HG03432 (cell line): ENCODE results near the gene NRP2.
A peak's percentile ranks its signal among the peaks of the same experiment; 100 is the strongest.

Source experiments
- ATAC-seq: cut with Tn5 transposase; IDR thresholded peaks from one replicate; pipeline ENCODE4 v1.9.1; 2021; ENCODE audit warnings: mild to moderate bottlenecking, moderate library complexity; ENCODE audit not compliant: unreplicated experiment

The NRP2 gene

DNA sequence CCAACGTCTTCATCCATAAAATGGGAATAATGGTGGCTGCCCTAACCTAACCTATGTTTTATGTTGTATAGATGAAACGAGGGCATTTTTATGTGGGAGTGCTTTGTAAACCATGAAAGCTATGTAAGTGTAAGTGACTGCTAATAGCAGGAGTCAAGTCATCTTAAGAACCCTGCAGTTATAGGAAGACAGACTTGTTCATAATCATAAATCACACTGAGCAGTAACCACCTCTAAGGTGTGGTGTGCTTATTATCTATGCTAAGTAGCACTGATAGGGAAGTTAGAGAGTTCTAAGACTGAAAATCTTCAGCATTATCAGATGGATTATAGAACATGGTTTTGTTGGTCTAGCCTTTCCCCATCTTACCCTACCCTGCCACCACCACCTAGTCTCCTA lies 24.2 kb upstream of the NRP2 start:
- ATAC-seq = no peak

DNA sequence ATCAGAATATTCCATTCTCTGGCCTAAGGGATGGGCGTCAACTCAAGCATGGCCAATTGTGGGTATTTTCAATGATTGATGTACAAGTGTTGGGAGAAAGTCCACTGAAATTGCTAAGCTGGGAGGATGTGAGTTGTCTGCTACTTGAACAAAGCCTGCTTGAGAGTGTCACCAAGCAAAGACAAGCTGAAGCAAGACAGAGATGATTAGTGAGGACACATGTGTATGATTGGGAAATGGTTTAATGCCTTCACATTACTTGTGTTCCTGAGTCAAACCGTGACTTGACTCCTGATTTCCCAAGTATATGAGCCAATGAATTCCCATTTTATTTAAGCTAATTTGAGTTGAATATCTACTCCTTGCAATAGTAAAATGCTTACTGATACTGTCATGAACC lies 23.7 kb upstream of the NRP2 start:
- ATAC-seq = no peak

DNA sequence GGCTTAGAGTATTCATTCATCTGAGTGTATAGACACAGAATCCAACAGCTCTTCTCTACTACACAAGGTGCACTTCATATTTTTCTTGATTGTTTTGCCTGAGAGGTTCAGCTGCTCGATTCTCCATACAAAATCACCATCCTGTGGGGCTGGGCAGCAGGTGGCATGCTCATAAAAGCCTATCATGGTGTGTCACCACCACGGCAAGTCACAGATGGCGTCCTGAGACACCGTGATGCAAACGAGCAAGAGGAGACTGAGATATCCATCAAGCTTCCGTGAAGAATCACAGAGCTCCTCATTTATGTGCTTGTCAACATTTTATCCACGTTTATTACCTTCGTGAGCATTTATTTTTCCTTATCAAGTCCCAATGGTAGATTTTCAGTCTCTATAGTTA lies 22.4 kb upstream of the NRP2 start:
- no peak for ATAC-seq

DNA sequence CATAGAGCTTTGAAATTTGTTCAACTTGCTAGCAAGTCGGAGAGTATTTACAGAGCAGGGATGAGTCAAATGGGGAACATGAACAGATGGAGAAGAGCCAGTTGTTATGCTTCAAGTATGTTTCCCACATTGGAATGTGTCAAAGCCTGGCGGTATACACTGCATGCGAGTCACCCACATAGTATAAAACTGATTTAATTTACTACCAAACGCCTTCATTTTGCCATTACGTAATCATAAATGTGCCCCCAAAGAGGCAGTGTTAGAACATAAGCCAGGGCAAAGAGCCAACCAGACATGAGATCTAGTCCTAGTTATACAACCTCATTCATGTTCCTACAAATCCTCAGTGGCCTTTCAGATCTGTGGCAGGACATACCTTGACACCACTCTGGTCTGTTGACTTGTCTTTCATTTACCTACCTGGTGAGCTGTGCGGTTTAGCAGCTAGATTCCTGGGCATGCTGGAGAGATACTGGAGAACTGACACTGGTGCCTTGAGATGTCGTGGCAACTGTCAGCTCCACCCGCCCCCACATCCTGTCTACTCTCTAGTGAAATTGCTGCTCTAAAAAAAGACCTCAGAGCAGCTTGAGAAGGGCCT lies 21.7 kb upstream of the NRP2 start:
- ATAC-seq = peak; percentile 91

DNA sequence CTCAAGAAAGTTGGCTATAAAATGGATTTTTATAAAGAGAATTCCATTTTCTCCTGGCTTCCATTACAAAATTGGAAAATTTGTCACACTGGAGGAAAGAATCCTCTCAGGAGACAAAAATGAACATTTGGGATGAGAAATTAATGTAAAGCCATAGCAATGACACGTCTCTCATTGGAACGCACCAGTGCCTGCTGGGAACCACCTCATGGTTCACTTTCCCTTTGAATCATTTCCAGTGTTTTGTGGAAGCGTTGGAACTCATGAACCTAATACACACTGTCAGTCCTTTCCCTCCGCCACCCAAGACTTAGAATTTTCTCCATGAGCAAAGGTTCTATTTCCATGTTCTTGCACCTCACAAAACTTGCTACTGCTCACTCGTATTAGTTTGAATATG lies 21.0 kb upstream of the NRP2 start:
- ATAC-seq = no peak

DNA sequence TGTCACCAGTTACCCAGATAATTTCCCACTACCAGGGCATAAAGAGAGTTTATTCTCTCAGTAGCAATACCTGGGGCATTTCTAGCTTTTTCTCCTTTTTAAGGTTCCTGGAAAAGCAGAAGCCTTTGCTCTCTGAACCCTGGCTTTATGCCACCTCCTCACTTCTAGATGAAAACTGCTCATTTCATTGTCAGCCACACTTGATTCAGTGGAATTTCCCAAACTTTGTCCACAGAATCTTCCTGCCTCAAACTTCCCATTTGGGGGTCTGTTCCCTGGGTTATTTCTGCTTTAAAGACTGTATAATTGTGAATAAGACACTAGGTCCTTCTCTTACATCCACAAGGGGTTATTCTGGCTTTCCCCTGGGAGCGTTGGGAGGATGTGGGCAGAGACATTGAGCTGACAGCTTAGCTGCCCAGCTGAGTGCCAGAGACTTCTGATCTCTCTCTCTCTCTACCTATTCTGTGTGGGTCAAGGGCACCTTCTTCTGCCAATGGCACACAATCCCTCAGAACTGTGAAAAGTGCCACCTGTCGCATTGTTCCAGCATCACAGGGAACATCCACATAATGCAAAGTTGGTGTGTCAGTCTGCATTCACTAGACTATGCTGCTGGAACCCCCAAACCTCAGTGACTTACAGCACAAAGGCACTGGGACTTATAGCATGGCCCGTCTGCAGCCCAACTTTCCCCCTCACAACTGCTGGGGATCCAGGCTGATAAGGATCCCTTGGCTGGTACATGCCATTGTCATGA lies 19.9 kb upstream of the NRP2 start:
- no peak for ATAC-seq

DNA sequence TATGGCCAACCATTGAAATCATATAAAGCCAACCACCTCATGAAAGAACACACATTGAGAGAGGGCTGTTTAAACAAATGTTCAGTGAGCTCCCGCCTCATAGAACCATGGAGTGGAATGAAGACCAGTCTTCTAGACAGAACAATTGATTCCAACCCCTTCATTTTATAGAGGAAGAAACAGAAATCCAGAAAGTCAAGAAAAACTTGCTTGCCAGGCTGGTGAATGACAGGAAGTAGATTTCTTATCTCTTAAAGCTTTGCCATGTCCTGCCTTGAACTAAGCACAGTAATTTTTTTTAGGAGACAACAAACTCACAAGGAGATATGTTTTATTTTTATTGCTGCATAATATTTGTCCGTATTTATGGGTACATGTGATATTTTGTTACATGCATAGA lies 16.5 kb upstream of the NRP2 start:
- ATAC-seq = no peak

DNA sequence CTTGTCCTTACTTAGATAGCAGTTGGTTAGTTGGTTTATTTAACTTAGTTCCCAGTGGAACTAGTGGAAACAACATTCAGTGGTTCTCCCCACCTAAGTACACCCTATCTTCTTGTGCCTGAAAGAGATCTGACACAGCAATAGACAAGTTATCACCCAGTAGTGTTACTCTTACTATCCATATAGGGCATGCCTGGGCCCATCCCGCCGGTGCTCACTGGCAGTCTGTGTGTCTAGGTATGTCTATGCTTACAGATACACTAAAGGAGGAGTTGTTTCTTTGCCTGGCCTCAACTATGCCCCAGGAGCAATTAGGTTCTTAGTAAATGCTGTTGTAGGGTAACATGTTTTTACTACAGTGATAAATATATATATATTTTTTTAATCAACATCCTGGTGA lies 12.0 kb upstream of the NRP2 start:
- ATAC-seq = no peak

DNA sequence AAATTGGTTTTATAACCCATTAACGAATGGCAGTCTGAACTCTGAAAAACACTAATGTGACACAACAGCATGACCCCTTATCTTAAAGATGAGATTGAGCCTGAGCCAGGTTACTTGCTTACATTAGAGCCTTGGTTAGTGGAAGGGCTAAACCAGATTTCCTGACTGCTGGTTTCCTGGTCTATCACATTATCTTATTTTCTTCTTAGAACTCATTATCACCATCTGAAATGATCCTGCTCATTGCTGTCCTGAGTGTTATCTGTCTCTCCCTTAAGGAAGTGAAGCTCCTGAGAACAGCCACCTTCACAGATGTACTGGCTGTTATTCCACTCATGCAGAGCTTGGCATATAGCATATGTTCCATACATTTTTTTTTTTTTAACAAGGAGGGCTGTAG lies 9.0 kb upstream of the NRP2 start:
- no peak for ATAC-seq

DNA sequence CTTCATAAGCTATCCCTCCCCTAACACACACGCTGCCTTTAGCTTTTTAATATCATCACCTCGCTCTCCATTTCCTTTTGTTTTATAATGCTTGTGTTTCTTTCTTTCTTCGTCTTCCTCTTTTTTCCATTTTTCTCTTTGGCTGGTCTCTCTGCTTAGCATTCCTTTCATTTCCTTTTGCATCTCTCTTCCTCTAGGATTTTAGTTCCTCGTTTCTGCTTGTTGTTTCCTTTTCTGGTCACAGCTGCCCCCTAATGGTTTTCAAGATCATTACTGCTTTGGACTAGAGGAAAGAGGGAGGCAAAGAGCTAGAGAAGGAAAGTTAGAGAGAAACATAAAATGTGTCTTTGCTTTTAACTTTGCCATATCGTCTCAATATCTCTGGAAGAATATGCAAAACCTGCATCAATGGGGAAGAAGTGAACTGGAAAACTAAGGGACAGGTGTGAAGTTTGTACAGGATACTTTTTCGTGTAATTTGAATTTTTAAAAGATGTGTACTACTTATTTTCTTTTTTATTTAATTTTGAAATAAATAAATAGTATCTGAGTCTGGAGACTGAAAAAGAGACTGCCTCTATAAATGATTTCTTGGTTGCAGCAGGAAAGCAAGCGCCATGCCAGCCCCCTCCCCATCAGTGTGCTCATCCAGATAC lies 6.3 kb upstream of the NRP2 start:
- peak; percentile 37 for ATAC-seq

DNA sequence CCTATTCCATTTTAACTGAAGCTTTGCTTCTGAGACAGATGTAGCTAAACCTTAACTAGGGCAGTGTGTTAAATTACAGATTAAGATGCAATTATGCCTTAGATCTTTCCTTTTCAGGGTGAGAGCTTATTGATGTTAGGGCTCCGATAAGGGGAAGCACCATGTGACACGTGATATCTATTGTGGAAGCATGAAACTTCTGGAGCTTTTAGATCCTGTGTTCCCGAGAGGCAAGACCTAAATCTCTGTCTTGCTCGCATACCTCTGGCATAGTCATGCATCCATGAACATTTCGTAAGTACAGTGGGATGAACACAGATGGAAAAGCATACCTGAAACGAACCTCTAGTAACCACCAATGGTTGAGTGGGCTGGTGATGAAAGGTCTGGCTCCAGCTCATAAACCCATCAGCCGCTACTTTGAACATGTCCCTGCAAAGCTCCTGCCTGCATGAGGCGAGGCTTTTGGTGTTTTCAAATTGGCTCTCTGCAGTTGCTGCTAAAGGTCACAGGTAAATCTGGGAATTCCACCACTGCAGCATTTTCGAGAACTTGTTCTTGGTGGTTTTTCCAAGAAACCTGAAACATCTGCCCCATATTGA lies 3.7 kb upstream of the NRP2 start:
- no peak for ATAC-seq

DNA sequence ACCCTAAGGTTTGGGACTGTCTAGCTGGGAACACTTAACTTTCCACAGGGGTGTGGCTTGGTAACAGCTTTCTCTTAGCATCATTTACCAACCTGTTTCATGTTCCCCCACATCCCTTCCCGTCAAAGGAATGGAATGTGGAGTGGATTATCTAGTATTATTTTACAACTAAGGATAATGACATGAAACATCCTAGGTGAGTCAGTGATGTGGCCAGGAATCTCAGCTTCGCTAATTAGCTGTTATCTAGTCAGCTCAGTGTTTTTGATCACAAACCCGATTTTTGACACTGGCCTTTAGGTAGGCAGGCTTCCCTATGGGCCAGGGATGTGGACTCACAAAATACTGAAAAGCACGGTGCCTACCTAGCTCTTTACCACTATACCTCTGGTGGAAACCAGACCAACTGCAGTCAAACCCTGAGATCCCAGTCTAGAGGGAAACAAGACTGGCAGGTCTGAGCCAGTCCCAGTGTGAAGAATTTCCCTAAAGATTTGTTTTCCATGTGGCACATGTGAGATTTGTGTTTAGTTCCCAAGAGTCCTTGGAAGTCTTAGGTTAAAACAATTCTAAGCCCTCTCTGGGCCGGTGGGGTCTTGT lies 2.8 kb upstream of the NRP2 start:
- ATAC-seq = no peak

DNA sequence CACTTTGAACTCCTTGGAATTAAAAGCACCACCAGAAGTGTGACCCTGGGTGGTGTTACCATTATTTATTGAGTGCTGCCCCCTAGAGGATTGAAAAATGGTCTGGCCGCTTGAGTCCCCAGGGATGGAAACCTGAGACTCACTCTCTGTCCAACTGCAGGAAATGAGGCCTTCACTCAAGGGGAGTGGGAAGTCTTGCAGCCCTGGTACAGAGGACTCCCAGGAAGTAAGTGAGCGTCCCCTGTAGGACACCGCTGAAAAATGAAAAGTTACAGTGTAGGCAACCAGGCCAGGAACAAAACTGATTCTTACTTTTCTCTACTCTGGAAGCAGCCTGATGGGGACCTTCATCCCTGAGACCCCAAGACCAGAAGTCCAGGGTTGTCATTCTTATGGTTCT lies 2.2 kb upstream of the NRP2 start:
- ATAC-seq = peak; percentile 58

DNA sequence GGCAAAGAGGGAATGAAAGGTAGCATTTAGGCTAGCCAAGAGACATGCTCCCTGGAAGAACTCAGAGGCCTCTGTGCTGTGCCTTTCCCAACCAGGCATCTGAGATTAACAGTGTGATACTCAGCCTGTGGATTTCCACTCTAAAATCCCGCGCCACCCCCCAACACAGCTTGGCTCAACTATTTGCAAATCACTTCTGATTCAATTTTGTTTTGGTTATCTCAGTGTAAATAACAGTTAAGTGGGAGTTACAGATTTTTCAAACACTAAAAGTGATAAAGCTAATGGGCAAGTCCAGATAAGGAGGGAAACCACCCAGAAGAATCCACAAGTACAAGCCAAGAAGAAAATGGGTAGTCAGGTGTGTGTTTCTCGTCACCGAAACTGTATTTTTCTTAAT lies 1.4 kb upstream of the NRP2 start:
- no peak for ATAC-seq

DNA sequence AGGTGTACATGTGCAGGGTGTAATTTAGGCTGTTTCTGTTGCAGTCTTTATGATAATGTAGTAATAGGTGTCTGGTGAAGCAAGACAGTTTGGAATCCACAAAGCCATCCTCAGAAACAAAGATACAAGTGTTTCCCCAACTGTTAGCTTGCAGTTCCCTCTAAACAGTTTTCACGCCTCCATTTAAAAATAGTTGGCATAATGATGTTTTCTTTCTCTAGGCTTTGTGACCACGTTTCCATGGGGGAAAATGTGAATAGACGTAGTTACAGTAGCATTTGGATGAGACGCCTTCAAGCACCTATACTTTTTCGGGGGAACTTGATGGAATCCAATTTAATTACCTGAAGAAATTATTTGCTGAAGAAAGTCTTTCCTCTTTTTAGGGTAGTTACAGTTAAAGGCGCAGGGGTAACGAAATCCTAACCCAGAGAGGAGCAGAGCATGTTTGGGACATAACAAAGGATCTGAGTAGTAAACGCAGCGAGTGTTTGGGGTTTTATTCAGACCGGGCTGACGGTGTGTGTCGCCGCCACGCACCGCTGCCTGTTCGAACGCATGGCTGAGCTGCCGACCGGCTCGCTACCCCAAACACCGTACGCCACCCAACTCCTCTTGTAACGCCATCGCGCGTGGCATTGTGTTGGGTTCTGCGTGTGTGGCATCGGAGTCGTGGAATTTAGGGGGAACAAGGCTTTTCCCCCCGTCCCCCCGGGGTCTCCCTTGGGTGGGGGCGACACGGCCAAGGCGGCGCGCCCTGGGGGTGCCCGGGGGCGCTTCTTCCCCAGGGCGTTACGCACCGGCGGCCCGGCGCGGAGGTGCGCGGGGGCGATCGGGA lies 681 bp upstream of the NRP2 start:
- ATAC-seq = peak; percentile 42

DNA sequence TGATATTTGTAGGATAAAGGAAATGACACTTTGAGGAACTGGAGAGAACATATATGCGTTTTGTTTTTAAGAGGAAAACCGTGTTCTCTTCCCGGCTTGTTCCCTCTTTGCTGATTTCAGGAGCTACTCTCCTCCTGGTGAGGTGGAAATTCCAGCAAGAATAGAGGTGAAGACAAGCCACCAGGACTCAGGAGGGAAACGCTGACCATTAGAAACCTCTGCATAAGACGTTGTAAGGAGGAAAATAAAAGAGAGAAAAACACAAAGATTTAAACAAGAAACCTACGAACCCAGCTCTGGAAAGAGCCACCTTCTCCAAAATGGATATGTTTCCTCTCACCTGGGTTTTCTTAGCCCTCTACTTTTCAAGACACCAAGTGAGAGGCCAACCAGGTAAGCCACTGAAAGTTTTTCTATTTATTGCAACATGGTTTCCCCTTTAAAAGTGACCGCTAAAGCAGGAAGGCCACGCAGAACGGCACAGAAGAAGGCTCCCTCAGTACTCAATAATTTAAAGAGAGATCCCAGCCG lies 735 bp downstream of the NRP2 start:
- ATAC-seq = no peak

DNA sequence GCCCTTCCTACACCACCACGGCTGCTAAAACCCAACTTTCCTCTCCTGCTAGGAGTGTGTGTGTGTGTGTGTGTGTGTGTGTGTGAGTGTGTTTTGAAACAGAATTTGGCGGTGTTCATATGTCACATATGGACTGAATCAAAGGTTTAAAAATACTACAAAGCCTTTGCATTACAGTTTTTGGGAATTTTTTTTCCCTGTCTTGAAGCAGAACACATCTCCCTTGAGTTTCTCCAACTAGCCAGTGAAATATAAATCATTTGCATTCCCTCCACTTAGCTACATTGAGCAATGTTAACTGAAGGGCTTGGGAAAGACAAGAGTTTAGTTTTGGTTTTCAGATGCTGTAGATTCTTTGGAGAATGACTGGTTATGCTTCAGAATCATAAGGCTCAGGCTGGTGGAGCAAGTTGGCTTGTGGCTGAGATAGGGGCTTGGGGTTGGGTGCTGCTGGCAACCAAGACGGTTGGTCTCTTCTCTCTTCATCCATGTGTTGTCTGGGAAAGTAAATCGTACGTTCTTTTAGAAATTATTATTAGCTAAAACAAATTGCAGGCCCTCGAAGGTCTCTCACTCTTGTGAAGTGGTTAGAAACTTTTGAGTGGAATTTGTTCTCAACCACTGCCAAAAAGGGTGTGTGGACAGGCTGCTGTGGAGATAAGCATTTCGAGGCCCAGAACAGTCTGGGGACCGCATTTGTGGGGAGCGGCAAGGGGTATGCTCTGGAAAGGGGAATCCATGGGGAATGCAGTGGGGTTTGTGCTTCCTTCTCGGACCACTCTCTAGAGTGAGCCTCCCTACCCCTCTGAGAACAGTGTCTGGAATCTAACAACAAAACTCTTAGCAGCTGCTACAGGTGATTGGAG lies 1.4 kb downstream of the NRP2 start:
- no peak for ATAC-seq

DNA sequence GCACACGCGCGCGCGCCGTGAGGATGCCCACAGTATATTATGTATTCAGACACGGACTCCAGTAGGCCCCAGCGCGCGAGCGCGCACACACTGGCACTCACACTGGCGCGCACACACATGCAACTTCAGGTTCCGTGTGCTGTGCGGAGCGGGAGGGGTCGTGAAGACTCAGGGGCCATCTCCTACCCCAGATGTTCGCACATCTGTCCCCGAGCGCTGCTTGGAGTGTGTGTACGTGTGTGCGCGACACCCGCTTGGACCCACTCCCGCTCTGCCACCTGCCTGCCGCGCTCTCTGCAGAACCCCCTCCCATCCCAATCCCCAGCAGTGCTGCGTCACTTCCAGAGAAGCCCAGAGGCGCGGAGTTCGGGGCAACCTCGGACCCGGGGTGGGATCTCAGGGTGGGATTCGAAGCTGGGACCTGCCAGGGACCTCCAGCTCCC lies 2.6 kb downstream of the NRP2 start:
- no peak for ATAC-seq

DNA sequence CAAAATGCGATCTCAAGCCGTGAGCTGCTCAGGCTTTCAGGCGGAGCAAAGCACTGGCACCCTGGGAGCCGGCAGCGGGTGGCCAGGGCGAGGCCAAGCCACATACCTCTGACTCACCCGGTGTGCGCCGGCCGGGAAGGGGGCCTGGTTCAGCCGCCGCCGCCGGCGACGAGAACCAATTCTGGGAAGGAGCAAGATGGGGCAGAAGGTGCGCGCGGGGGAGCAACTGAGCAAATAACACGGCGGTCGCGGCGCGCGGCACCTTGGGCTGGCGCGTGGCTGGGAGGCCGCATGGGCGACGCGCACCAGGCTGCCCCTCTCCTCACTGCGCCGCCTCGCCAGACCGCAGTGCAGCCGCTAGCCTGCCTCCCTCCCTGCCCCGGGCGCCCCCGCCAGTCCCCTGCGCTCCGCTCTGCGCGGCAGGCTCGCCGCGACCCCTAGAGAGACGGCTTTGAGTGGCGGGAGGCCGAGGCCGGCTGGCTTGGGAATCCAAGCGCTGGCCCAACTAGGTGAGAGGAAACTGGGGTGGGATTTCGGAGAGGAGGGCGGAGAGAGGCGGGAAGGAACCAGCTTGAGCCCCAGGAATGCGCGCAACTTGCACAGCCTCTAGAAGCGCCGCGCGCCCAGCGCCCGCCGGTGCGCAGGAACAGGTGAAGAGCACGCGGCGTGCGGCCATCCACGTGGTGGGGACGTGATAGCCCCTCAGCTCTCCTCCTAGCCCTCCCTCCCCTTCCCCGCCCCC lies 3.2 kb downstream of the NRP2 start:
- ATAC-seq = no peak
